Loucy (cell line): ENCODE measurements around the gene CAST.

Experiments used
- EZH2phosphoT487 ChIP-seq: fragments of 200-600 bp; IDR thresholded peaks from 2 replicates; pipeline ENCODE4 v1.6.1; 2018; ENCODE audit warnings: antibody characterized with exemption, mild to moderate bottlenecking, moderate library complexity, borderline replicate concordance
- TF ChIP-seq, protein P1 (sequence below): fragments of 200-600 bp; sonication (generic); conservative IDR thresholded peaks from 2 replicates; pipeline ENCODE4 v1.5.1; 2014; ENCODE audit warnings: mild to moderate bottlenecking, antibody characterized with exemption, low read length

DNA sequence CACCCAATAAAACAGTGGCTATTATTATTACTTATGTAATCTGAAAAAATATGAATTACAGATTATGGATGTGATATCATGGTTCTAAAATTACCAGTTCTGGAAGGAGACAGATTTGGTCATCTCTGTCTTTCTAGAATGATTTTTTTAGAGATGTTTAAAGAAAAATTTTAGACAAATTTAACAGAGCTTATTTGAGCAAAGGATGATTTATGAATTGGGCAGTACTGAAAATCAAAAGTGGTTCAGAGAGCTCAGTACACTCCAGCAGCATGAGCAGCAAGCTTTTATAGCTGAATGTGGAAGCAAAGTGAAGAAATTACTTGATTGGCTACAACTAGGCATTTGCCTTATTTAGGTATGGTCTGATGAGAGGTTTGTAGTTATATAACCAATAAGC is 11.0 kb downstream of the CAST start:
- TF ChIP-seq, protein P1, sequence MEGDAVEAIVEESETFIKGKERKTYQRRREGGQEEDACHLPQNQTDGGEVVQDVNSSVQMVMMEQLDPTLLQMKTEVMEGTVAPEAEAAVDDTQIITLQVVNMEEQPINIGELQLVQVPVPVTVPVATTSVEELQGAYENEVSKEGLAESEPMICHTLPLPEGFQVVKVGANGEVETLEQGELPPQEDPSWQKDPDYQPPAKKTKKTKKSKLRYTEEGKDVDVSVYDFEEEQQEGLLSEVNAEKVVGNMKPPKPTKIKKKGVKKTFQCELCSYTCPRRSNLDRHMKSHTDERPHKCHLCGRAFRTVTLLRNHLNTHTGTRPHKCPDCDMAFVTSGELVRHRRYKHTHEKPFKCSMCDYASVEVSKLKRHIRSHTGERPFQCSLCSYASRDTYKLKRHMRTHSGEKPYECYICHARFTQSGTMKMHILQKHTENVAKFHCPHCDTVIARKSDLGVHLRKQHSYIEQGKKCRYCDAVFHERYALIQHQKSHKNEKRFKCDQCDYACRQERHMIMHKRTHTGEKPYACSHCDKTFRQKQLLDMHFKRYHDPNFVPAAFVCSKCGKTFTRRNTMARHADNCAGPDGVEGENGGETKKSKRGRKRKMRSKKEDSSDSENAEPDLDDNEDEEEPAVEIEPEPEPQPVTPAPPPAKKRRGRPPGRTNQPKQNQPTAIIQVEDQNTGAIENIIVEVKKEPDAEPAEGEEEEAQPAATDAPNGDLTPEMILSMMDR = no peak
- no peak for TF ChIP-seq EZH2phosphoT487
